Liver (tissue), 9 donors: ENCODE measurements around the gene STMN1. TPM values are rescaled to one million over a fixed set of nuclear protein-coding genes. Genes with fewer than 3 reads are reported as not detected.

Source experiments
- DNase-seq: peaks from one replicate; pipeline ENCODE4 v3.0.0-alpha.2; 2017; ENCODE audit warnings: low spot score
- H3K27ac ChIP-seq, 2 donors: one replicate each; pipeline ENCODE4 v1.7.0; 2013; ENCODE audit warnings: inconsistent platforms in 2 of 2, low read length in 2 of 2, control low read depth in 1 of 2, low read depth in 1 of 2, mild to moderate bottlenecking in 1 of 2
- H3K27me3 ChIP-seq, 4 donors: one replicate each; pipeline versions ENCODE4 v1.6.1 to v1.7.0; 2013; ENCODE audit warnings: low read length in 3 of 4, inconsistent platforms in 1 of 4, mild to moderate bottlenecking in 1 of 4, moderate library complexity in 1 of 4; ENCODE audit not compliant: control insufficient read depth in 4 of 4, insufficient read depth in 4 of 4
- H3K36me3 ChIP-seq, 4 donors: one replicate each; pipeline versions ENCODE4 v1.6.1 to v1.7.0; 2013; ENCODE audit warnings: low read length in 3 of 4, mild to moderate bottlenecking in 3 of 4, low read depth in 1 of 4, moderate library complexity in 1 of 4; ENCODE audit not compliant: control insufficient read depth in 4 of 4, insufficient read depth in 3 of 4
- H3K4me1 ChIP-seq, 4 donors: one replicate each; pipeline versions ENCODE4 v1.6.1 to v1.7.0; 2013; ENCODE audit warnings: low read length in 3 of 4, mild to moderate bottlenecking in 3 of 4, moderate library complexity in 1 of 4; ENCODE audit not compliant: control insufficient read depth in 4 of 4, insufficient read depth in 4 of 4
- H3K4me3 ChIP-seq, 3 donors: one replicate each; pipeline versions ENCODE4 v1.6.1 to v1.7.0; 2013; ENCODE audit warnings: low read length in 3 of 3, control low read depth in 1 of 3, low read depth in 1 of 3, mild to moderate bottlenecking in 1 of 3
- H3K9ac ChIP-seq, 2 donors: one replicate each; pipeline ENCODE4 v1.7.0; 2013; ENCODE audit warnings: low read length in 2 of 2, mild to moderate bottlenecking in 2 of 2, moderate library complexity in 2 of 2, control low read depth in 1 of 2, low read depth in 1 of 2
- H3K9me3 ChIP-seq, 4 donors: one replicate each; pipeline versions ENCODE4 v1.6.1 to v1.7.0; 2013; ENCODE audit warnings: low read length in 3 of 4; ENCODE audit not compliant: control insufficient read depth in 4 of 4
- FOXA1 ChIP-seq: IDR thresholded peaks from 2 replicates; pipeline ENCODE4 v1.6.1; 2016; ENCODE audit warnings: antibody characterized with exemption
- HNF4A ChIP-seq, 2 donors: conservative IDR thresholded peaks; 2 replicates each; pipeline ENCODE4 v1.6.1; 2016; ENCODE audit warnings: antibody characterized with exemption in 2 of 2, mild to moderate bottlenecking in 2 of 2
- HNF4G ChIP-seq: IDR thresholded peaks from 2 replicates; pipeline ENCODE4 v1.6.1; 2016; ENCODE audit warnings: antibody characterized with exemption
- RAD21 ChIP-seq, 2 donors: IDR thresholded peaks; 2 replicates each; pipeline ENCODE4 v1.6.1; 2016; ENCODE audit warnings: antibody characterized with exemption in 2 of 2, mild to moderate bottlenecking in 2 of 2
- RXRA ChIP-seq, 2 donors: IDR thresholded peaks; 2 replicates each; pipeline ENCODE4 v1.6.1; 2017 to 2018; ENCODE audit warnings: antibody characterized with exemption in 2 of 2, mild to moderate bottlenecking in 1 of 2
- SP1 ChIP-seq: IDR thresholded peaks from 2 replicates; pipeline ENCODE4 v1.6.1; 2018; ENCODE audit warnings: antibody characterized with exemption, mild to moderate bottlenecking
- TAF1 ChIP-seq: conservative IDR thresholded peaks from 2 replicates; pipeline ENCODE4 v1.6.1; 2016; ENCODE audit warnings: antibody characterized with exemption, mild to moderate bottlenecking
- WGBS: extraction: QIAGEN DNeasy Blood & Tissue Kit; methylation state at CpG from one replicate; pipeline ENCODE4 v1.1.7; 2013; 5-methylcytosine and 5-hydroxymethylcytosine counted together
- polyA plus RNA-seq, 2 donors: library from polyadenylated mRNA; stranded (reverse) in 1 of 2; unstranded in 1 of 2; fragments of 200-250 nt in 1 of 2; fragments of >200 nt in 1 of 2; fragmentation: Nextera tagmentation in 1 of 2; extraction: Ambion mirVana in 1 of 2; gene quantifications; one replicate each; pipeline versions ENCODE4 v1.2.1 to v1.2.3, GENCODE V29; 2013 to 2015
- total RNA-seq, 2 donors: library from RNA; depleted of rRNA; stranded (reverse); fragments of >200 nt; gene quantifications; one replicate each; pipeline ENCODE4 v1.2.3, GENCODE V29; 2014
- TF ChIP-seq, protein P1 (sequence below): IDR thresholded peaks from 2 replicates; pipeline ENCODE4 v1.6.1; 2016; ENCODE audit warnings: antibody characterized with exemption
- TF ChIP-seq, protein P2 (sequence below): IDR thresholded peaks from 2 replicates; pipeline ENCODE4 v1.6.1; 2016; ENCODE audit warnings: antibody characterized with exemption
- TF ChIP-seq, protein P3 (sequence below): IDR thresholded peaks from 2 replicates; pipeline ENCODE4 v1.6.1; 2016; ENCODE audit warnings: antibody characterized with exemption
- TF ChIP-seq, protein P4 (sequence below): IDR thresholded peaks from 2 replicates; pipeline ENCODE4 v1.6.1; 2016; ENCODE audit warnings: antibody characterized with exemption, mild to moderate bottlenecking
- donor health status: healthy.
- donor health status: healthy.
- donor health status: healthy.
- donor health status: healthy.
- donor health status: healthy.

Gene STMN1
- total and polyA plus RNA-seq, 4 donors: 0.75 to 40.1 (median 17.8) TPM

DNA sequence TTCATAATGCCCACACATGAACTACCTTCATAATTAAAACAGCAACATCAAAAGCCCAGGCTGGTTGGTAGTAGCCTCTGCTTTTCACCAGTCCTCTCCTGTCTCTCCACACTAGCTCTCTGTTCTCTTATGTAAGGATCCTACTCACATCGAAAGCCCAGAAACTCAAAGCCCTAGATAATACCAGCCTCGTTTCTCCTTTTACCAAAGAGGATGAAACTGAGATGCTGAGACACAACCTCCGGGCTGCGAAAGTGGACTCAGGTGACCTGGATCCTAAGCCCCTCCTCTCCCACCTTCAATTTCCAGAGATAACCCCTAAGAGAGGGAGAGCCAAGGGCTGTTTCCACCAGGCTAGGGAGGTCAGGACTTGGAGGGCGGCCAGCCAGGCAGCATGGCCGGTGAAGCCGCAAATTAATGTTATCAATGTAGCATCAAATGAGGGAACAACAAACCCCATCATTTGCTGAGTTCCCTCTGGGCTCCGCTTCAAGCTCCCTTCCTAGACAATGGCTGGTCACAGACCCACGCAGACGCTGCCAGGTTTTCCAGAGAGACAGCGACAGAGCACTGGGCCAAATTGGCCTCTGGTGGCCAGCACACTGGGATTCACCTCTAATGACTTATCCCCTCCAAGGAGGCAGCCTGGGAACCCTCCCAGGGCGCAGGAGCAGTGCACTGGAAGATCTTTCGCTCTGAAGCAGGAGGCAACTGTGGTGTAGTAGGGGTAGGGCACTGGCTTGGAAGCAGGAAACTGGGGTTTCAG, 20.7 kb upstream of the STMN1 start:
- peaks cover 2 to 17% (median 13%) of the 10 kb centered on the region in 4 donors for H3K4me1 ChIP-seq
- no peak overlapping the region for H3K4me3 ChIP-seq
- no peak for TF ChIP-seq TAF1
- TF ChIP-seq, protein P1, sequence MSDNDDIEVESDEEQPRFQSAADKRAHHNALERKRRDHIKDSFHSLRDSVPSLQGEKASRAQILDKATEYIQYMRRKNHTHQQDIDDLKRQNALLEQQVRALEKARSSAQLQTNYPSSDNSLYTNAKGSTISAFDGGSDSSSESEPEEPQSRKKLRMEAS: no peak
- TF ChIP-seq, protein P2, sequence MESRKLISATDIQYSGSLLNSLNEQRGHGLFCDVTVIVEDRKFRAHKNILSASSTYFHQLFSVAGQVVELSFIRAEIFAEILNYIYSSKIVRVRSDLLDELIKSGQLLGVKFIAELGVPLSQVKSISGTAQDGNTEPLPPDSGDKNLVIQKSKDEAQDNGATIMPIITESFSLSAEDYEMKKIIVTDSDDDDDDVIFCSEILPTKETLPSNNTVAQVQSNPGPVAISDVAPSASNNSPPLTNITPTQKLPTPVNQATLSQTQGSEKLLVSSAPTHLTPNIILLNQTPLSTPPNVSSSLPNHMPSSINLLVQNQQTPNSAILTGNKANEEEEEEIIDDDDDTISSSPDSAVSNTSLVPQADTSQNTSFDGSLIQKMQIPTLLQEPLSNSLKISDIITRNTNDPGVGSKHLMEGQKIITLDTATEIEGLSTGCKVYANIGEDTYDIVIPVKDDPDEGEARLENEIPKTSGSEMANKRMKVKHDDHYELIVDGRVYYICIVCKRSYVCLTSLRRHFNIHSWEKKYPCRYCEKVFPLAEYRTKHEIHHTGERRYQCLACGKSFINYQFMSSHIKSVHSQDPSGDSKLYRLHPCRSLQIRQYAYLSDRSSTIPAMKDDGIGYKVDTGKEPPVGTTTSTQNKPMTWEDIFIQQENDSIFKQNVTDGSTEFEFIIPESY: no peak
- TF ChIP-seq HNF4A (conservative IDR thresholded peaks at IDR 0.05): no peak
- TF ChIP-seq, protein P3, sequence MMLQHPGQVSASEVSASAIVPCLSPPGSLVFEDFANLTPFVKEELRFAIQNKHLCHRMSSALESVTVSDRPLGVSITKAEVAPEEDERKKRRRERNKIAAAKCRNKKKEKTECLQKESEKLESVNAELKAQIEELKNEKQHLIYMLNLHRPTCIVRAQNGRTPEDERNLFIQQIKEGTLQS: no peak
- TF ChIP-seq, protein P4, sequence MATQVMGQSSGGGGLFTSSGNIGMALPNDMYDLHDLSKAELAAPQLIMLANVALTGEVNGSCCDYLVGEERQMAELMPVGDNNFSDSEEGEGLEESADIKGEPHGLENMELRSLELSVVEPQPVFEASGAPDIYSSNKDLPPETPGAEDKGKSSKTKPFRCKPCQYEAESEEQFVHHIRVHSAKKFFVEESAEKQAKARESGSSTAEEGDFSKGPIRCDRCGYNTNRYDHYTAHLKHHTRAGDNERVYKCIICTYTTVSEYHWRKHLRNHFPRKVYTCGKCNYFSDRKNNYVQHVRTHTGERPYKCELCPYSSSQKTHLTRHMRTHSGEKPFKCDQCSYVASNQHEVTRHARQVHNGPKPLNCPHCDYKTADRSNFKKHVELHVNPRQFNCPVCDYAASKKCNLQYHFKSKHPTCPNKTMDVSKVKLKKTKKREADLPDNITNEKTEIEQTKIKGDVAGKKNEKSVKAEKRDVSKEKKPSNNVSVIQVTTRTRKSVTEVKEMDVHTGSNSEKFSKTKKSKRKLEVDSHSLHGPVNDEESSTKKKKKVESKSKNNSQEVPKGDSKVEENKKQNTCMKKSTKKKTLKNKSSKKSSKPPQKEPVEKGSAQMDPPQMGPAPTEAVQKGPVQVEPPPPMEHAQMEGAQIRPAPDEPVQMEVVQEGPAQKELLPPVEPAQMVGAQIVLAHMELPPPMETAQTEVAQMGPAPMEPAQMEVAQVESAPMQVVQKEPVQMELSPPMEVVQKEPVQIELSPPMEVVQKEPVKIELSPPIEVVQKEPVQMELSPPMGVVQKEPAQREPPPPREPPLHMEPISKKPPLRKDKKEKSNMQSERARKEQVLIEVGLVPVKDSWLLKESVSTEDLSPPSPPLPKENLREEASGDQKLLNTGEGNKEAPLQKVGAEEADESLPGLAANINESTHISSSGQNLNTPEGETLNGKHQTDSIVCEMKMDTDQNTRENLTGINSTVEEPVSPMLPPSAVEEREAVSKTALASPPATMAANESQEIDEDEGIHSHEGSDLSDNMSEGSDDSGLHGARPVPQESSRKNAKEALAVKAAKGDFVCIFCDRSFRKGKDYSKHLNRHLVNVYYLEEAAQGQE: no peak
- TF ChIP-seq SP1: no peak
- no peak for TF ChIP-seq RAD21 (IDR thresholded peaks at IDR 0.05)
- no peaks in the 10 kb centered on the region for H3K36me3 ChIP-seq
- WGBS: 76% methylated on average over 13 of the region's 13 CpGs
- DNase-seq: no peak
- no peaks in the 10 kb centered on the region for H3K9me3 ChIP-seq
- H3K27ac ChIP-seq: no peak overlapping the region
- no peak overlapping the region for H3K9ac ChIP-seq
- no peaks in the 10 kb centered on the region for H3K27me3 ChIP-seq

DNA sequence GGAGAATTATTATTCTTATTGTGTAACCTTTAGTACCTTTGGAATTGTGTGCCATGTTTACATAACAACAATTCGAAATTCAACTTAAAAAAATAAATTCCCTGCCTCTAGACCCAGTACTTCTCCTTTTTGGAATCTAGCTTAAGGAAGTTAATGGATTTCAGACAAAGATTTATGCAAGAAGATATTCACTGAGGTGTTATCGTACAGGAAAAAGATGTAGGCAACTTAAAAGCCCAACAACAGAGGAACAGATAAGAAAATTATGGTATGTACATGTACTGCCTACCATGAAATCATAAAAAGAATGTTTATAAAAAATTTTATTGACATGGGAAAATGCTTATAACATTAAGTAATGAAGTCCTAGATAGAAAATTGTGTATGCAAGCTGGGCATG, 18.2 kb upstream of the STMN1 start:
- H3K4me3 ChIP-seq: no peak overlapping the region
- no peak for TF ChIP-seq RAD21 (IDR thresholded peaks at IDR 0.05)
- TF ChIP-seq RXRA (IDR thresholded peaks at IDR 0.05): no peak
- no peak for TF ChIP-seq HNF4G
- no peak for TF ChIP-seq HNF4A (conservative IDR thresholded peaks at IDR 0.05)
- no peak for TF ChIP-seq TAF1
- no peak for TF ChIP-seq FOXA1
- DNase-seq: no peak
- H3K4me1 ChIP-seq: peaks cover 2 to 17% (median 13%) of the 10 kb centered on the region in 4 donors
- WGBS: 56% methylated on average over 2 of the region's 2 CpGs
- H3K27me3 ChIP-seq: no peaks in the 10 kb centered on the region
- H3K27ac ChIP-seq: no peak overlapping the region
- no peak overlapping the region for H3K9ac ChIP-seq
- no peaks in the 10 kb centered on the region for H3K9me3 ChIP-seq
- H3K36me3 ChIP-seq: no peaks in the 10 kb centered on the region
